NCI-H345 treated with DMSO at 0.1 percent for 48 hours (cell line): ENCODE measurements around the gene FOXD3.
A peak's percentile ranks its signal among the peaks of the same experiment; 100 is the strongest.

ENCODE experiments used
- DNase-seq: peaks from one replicate; lab custom pipeline; 2025; ENCODE audit not compliant: unreplicated experiment; lab: John Stamatoyannopoulos, UW

FOXD3 gene

GRCh38 chr1:63320022-63320721, 2.2 kb upstream of the FOXD3 start:
- DNase-seq = no peak

GRCh38 chr1:63321066-63321784, 1.1 kb upstream of the FOXD3 start:
- DNase-seq = no peak

GRCh38 chr1:63321785-63322113, 618 bp upstream of the FOXD3 start:
- no peak for DNase-seq

- DNase-seq = peak; percentile 38
These were observed 837 bp downstream of the FOXD3 start for GRCh38 chr1:63322944-63323864.

- no peak for DNase-seq
These were observed 1.8 kb downstream of the FOXD3 start for GRCh38 chr1:63323865-63324778.

GRCh38 chr1:63324779-63325119, 2.4 kb downstream of the FOXD3 start:
- no peak for DNase-seq

GRCh38 chr1:63325279-63325985, 3.1 kb downstream of the FOXD3 start:
- no peak for DNase-seq

- DNase-seq = no peak
These were observed 3.7 kb downstream of the FOXD3 start for GRCh38 chr1:63326106-63326472.

- no peak for DNase-seq
These were observed 4.4 kb downstream of the FOXD3 start for GRCh38 chr1:63326473-63327380.

GRCh38 chr1:63327417-63328054, 5.2 kb downstream of the FOXD3 start:
- no peak for DNase-seq

- DNase-seq = no peak
These were observed 5.8 kb downstream of the FOXD3 start for GRCh38 chr1:63328122-63328521.

GRCh38 chr1:63328781-63329180, 6.4 kb downstream of the FOXD3 start:
- DNase-seq = no peak

GRCh38 chr1:63329621-63330330, 7.4 kb downstream of the FOXD3 start:
- DNase-seq = no peak

- DNase-seq = no peak
These were observed 8.1 kb downstream of the FOXD3 start for GRCh38 chr1:63330331-63330916.

- no peak for DNase-seq
These were observed 20.0 kb downstream of the FOXD3 start for GRCh38 chr1:63342402-63342801.

- no peak for DNase-seq
These were observed 21.6 kb downstream of the FOXD3 start for GRCh38 chr1:63343922-63344321.

- DNase-seq = no peak
These were observed 28.0 kb downstream of the FOXD3 start for GRCh38 chr1:63350320-63350719.

- DNase-seq = no peak
These were observed 30.4 kb downstream of the FOXD3 start for GRCh38 chr1:63352736-63353135.
